ENCODE results near the gene ATP1B4. TPM values are rescaled to one million over a fixed set of nuclear protein-coding genes. Genes with fewer than 3 reads are reported as not detected.

Gene ATP1B4
- total and polyA plus RNA-seq, 10 of the 15 experiments (the other 5 are each of a cell fraction or from before 2014, with no cell fraction given): not detected

GRCh38 chrX:120321520-120322281, 40.2 kb upstream of the ATP1B4 start:
- no peak overlapping the region for H3K27ac ChIP-seq (ENCODE audit: control insufficient read depth, insufficient read depth)
- H3K4me2 ChIP-seq (ENCODE audit: control insufficient read depth, insufficient read depth): no peak overlapping the region
- FAIRE-seq (no peak), ATAC-seq (no peak), DNase-seq (ENCODE audit: low read depth, low spot score) (no peak)
- SMC1A ChIA-PET (ENCODE audit: uncharacterized antibody, unreplicated experiment): no interaction called here
- no peaks in the 10 kb centered on the region for H3K9me3 ChIP-seq (replicated peaks; ENCODE audit: control insufficient read depth, insufficient read depth, low read length)
- RAD21 ChIA-PET (ENCODE audit: unreplicated experiment): no interaction called here
- no peaks in the 10 kb centered on the region for H3K4me1 ChIP-seq (ENCODE audit: control insufficient read depth, insufficient read depth, low read length)
- POLR2A ChIA-PET: no interaction called here
- BruUV-seq (replicated peaks): no TSS peak
- no peak overlapping the region for H2AFZ ChIP-seq (ENCODE audit: control insufficient read depth, low read depth, low read length)
- in situ Hi-C loops (cut with MboI): no loop called here
- H3K9ac ChIP-seq (ENCODE audit: control insufficient read depth, insufficient read depth, low read length): no peak overlapping the region
- CTCF ChIA-PET: no interaction called here
- H3K79me2 ChIP-seq (ENCODE audit: control insufficient read depth, insufficient read depth, low read length): no peaks in the 10 kb centered on the region
- no peak for TF ChIP-seq EZH2 (IDR thresholded peaks at IDR 0.05; ENCODE audit: borderline replicate concordance, control insufficient read depth, low read depth, low read length)
- no peak for TF ChIP-seq CREB1 (IDR thresholded peaks at IDR 0.05; ENCODE audit: low read depth)
- no peaks in the 10 kb centered on the region for H3K36me3 ChIP-seq (ENCODE audit: control insufficient read depth in 2 of 2, insufficient read depth in 2 of 2, low read length in 1 of 2)
- intact Hi-C loops (cut with micrococcal nuclease; ENCODE audit: unreplicated experiment): no loop called here
- H3K4me3 ChIP-seq: no peak overlapping the region
- 4% methylated on average over 4 of the region's 4 CpGs for WGBS (ENCODE audit: insufficient coverage, insufficient replicate concordance, low lambda C conversion rate, missing lambda C conversion rate)
- no peaks in the 10 kb centered on the region for H3K27me3 ChIP-seq (replicated peaks in 1 of 2; ENCODE audit: control insufficient read depth in 2 of 2, insufficient read depth in 2 of 2, low read length in 1 of 2)
- no peaks in the 10 kb centered on the region for H4K20me1 ChIP-seq (ENCODE audit: control insufficient read depth, insufficient read depth)

GRCh38 chrX:120331116-120331515, 30.8 kb upstream of the ATP1B4 start:
- in situ Hi-C loops (cut with MboI): no loop called here
- Histone ChIP-seq H3K36me3 (ENCODE audit: control insufficient read depth in 2 of 2, insufficient read depth in 2 of 2, low read length in 1 of 2) (no peaks in the 10 kb centered on the region), H3K4me3 (no peak overlapping the region), H3K4me1 (ENCODE audit: control insufficient read depth, insufficient read depth, low read length) (no peaks in the 10 kb centered on the region), H3K27me3 (replicated peaks in 1 of 2; ENCODE audit: control insufficient read depth in 2 of 2, insufficient read depth in 2 of 2, low read length in 1 of 2) (no peaks in the 10 kb centered on the region), H3K27ac (ENCODE audit: control insufficient read depth, insufficient read depth) (no peak overlapping the region), H4K20me1 (ENCODE audit: control insufficient read depth, insufficient read depth) (no peaks in the 10 kb centered on the region), H3K79me2 (ENCODE audit: control insufficient read depth, insufficient read depth, low read length) (no peaks in the 10 kb centered on the region), H3K9me3 (replicated peaks; ENCODE audit: control insufficient read depth, insufficient read depth, low read length) (no peaks in the 10 kb centered on the region), H3K4me2 (ENCODE audit: control insufficient read depth, insufficient read depth) (no peak overlapping the region), H2AFZ (ENCODE audit: control insufficient read depth, low read depth, low read length) (no peak overlapping the region), H3K9ac (ENCODE audit: control insufficient read depth, insufficient read depth, low read length) (no peak overlapping the region)
- BruUV-seq (replicated peaks): no TSS peak
- ChIA-PET CTCF (no interaction called here), POLR2A (no interaction called here), SMC1A (ENCODE audit: uncharacterized antibody, unreplicated experiment) (no interaction called here), RAD21 (ENCODE audit: unreplicated experiment) (no interaction called here)
- intact Hi-C loops (cut with micrococcal nuclease; ENCODE audit: unreplicated experiment): no loop called here
- FAIRE-seq: no peak
- no peak for ATAC-seq
- DNase-seq (ENCODE audit: low read depth, low spot score): no peak
- 18% methylated on average over 2 of the region's 2 CpGs for WGBS (ENCODE audit: insufficient coverage, insufficient replicate concordance, low lambda C conversion rate, missing lambda C conversion rate)
- no peak for TF ChIP-seq MTA3 (IDR thresholded peaks at IDR 0.05; ENCODE audit: borderline replicate concordance, low read length)
- TF ChIP-seq ZBTB11 (CRISPR knock-in tag; IDR thresholded peaks at IDR 0.05): no peak
- TF ChIP-seq ZSCAN29 (IDR thresholded peaks at IDR 0.05): no peak
- TF ChIP-seq, protein P1, sequence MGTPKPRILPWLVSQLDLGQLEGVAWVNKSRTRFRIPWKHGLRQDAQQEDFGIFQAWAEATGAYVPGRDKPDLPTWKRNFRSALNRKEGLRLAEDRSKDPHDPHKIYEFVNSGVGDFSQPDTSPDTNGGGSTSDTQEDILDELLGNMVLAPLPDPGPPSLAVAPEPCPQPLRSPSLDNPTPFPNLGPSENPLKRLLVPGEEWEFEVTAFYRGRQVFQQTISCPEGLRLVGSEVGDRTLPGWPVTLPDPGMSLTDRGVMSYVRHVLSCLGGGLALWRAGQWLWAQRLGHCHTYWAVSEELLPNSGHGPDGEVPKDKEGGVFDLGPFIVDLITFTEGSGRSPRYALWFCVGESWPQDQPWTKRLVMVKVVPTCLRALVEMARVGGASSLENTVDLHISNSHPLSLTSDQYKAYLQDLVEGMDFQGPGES (IDR thresholded peaks at IDR 0.05): no peak
- TF ChIP-seq TCF12 (IDR thresholded peaks at IDR 0.05; ENCODE audit: low read depth, low read length): no peak
- no peak for TF ChIP-seq ETV6 (conservative IDR thresholded peaks at IDR 0.05 in 1 of 2, IDR thresholded peaks at IDR 0.05 in 1 of 2; ENCODE audit: borderline replicate concordance in 1 of 2, low read depth in 1 of 2)
- TF ChIP-seq ZBTB33 (IDR thresholded peaks at IDR 0.05): no peak
- no peak for TF ChIP-seq EED (IDR thresholded peaks at IDR 0.05; ENCODE audit: low read depth)
- no peak for TF ChIP-seq ESRRA (IDR thresholded peaks at IDR 0.05; ENCODE audit: low read length)
